M059J (cell line): ENCODE results near the gene UBE3B. TPM values are rescaled to one million over a fixed set of nuclear protein-coding genes. Genes with fewer than 3 reads are reported as not detected.
"Not testable (repeated sequence)": the region's sequence is repeated elsewhere in the genome, so short reads cannot be mapped to it uniquely, and the experiment has no call there.

Experiments used
- DNase-seq: peaks from one replicate; pipeline ENCODE4 v3.0.0-alpha.2; 2012; ENCODE audit warnings: low read depth
- total RNA-seq: library from RNA; depleted of rRNA; stranded (reverse); fragments of >200 nt; shearing (Covaris generic); gene quantifications from 2 replicates; pipeline ENCODE4 v1.2.3, GENCODE V29; 2014

The UBE3B gene
- total RNA-seq, 1 experiment from 2014 or later, result 28.5 TPM

DNA sequence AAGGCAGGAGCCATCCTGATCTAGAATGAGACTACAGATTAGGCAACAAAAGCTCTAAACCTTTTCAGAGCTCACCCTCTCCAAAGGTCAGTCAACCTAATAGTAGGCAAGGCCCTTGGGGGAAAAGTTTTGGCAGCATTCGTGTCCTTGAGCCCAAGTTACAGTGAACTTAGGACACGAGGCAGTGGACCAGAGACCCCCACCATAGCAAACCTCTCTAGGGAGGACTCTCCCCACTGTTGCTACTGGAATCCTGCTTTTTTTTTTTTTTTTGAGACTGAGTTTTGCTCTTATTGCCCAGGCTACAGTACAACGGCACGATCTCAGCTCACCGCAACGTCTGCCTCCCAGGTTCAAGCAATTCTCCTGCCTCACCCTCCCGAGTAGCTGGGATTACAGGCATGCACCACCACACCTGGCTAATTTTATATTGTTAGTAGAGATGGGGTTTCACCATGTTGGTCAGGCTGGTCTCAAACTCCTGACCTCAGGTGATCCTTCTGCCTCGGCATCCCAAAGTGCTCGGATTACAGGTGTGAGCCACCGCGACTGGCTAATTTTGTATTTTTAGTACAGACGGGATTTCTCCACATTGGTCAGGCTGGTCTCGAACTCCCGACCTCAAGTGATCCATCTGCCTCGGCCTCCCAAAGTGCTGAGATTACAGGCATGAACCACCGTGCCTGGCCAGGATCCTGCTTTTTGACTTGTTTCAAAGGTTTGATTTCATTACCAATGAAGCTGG lies 3.7 kb upstream of the UBE3B start:
- not testable (repeated sequence) for DNase-seq

DNA sequence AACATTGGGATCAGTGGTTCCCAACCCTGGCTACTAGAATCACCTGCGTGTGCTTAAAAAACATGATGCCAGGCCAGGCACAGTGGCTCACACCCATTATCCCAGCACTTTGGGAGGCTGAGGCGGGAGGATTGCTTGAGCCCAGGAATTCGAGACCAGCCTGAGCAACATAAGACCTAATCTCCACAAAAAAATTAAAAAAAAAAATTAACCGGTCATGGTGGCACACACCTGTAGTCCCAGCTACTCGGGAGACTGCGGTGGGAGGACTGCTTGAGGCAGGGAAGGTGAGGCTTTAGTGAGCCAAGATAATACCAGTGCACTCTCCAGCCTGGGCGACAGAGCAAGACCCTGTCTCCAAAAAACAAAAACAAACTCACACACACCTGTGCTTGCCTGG lies 2.3 kb upstream of the UBE3B start:
- no peak for DNase-seq

DNA sequence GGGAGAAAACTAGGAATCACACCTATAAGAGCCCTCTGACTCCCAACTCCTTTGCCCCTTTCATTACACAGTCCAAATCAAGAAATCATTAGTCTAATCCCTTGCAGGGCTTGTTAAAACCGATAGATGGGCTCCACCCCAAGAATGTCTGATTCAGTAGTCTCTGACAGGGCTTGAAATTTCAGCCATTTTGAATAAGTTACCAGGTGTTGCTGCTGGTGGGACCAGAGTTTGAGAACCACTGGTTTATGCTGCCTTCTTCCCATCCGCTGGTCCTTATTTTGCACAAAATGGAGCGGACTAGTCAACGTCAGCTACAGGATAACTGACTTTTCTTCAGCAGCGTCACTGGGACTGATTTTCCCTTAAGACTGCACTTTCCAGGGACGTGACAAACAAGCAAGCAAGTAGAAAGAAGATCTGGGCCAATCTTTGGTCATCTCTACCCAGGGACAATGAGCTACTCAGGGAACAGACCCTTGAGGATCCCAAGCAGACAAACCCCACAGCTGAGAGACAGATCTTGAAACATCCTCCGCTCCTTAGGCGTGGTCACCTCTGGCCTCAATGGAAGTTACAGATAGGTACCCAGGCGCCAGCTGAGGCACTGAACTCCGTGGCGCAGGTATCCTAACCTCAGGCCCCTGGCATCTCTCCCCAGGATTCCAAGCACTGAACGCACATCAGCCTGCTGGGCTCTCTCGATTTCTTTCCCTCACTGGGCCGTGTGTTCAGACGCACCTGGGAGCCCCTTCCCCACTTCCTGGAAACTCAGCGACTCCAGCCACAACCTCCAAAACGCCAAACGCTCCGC lies 1.2 kb upstream of the UBE3B start:
- peak; percentile 11 for DNase-seq

DNA sequence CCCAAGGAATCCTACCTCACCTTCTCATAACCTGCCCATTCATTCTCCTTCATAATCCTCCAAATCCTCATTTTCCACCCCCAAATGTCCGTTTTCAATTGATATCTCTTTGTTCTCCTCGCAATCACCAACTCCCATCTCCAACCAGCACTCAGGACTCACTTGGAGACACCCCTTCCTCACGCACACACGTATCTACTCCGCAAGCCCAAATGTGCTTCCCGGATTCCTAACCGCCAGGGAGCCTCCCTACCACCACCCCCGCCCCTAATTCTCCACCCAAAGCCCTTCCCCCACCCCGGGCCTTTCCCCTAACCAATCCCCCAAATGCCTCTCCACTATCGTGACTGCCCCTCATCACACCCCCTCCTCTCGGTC lies 638 bp upstream of the UBE3B start:
- DNase-seq, result no peak

DNA sequence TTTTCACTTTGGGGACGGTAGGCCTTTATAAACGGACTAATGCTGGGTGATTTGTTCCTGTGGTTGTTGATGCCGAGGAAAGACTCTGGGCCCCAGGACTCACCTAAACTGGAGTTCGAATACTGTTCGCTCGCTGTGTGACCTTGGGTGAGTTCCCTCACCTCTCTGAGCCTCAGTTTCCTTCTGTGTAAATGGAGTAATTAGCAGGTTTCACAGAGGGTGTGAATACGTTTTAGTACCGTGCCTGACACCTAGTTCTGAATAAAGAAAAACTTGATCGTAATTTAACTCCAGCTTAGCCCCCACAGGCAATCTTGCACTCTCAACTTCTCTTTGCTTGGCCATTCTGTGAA lies 505 bp downstream of the UBE3B start:
- no peak for DNase-seq

DNA sequence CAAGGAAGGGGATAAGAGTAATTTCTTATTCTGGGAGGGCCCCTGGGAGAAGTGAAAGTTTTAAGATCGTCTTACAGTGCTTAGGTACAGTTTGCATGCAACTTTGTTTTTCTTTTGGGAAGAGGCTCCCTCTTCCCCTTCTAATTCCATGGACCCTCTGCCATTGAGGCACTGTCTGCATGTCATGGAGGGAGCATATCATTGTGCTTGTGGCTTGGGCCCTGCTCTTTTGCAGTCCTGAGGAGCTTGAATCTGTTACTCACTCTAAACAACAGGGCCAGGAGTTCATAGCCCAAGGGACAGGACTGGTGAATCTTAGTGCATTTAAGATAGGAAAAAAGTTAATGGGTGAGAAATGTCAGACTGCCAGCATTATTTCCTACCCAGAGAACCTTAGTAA lies 2.3 kb downstream of the UBE3B start:
- no peak for DNase-seq

DNA sequence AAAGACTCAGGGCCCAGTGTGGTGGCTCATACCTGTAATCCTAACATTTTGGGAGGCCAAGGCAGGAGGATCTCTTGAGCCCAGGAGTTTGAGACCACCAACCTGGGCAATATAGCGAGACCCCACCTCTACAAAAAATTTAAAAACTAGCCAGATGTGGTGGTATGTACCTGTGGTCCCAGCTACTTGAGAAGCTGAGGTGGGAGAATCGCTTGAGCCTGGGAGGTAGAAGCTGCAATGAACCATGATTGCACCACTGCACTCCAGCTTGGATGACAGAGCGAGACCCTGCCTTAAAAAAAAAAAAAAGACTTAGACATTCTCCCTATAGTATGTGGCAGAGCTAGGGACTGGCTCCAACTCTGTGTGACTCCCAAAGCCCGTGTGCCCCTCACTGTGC lies 2.9 kb downstream of the UBE3B start:
- DNase-seq, result no peak

DNA sequence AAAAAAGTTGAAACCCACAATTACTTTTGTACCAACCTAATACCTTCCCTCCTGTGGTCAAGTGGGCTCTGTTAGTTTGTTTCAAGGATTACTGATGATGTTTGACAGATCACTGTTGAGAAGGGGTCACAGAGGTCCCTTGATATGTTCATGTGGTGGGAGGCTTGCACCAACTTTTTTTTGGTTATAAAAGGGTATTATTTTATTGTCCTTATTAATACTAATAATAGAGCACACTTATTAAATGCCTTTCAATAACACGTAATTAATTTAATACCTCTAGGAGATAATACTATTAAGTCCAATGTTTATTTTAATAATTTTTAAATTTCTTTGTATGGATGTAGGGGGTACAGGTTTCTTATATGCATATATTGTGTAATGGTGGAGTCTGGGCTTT lies 4.4 kb downstream of the UBE3B start:
- DNase-seq, result no peak

DNA sequence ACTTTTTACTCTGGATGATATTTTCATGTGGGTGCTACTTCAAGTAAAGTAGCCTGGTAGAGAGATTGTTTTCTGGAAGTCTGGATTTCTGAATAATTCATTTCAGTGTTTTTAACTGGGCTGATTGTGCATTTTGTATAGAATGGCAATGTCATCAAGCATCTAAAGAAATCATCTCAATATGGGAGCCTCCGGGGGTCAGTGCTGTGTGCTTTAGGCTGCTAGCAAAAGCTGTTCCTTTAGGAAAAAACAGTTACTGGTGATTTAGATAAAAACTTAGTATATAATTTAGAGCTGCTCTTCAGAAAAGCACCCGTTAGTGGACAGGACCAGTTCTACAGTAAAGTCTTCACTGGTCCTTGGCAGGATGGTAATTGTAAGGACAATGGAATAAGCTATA lies 5.1 kb downstream of the UBE3B start:
- no peak for DNase-seq

DNA sequence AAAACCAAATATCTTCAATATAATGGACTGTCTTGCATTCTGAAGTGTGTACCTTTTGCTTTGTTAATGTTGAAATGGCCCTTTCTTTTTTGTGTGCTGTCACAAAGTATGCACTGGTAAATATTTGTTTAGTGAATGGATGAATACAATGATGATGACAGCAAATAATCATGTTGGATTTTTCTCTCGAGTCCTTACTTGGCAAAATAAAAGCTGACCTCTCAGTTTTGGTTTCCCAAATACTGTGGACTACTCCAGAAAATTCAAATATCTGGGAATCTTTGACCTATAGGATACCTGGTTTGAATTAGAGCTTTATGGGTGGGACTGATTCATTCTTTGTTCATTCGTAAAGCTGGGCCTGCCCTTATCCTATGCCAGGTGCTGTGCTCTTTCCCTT lies 5.5 kb downstream of the UBE3B start:
- no peak for DNase-seq

DNA sequence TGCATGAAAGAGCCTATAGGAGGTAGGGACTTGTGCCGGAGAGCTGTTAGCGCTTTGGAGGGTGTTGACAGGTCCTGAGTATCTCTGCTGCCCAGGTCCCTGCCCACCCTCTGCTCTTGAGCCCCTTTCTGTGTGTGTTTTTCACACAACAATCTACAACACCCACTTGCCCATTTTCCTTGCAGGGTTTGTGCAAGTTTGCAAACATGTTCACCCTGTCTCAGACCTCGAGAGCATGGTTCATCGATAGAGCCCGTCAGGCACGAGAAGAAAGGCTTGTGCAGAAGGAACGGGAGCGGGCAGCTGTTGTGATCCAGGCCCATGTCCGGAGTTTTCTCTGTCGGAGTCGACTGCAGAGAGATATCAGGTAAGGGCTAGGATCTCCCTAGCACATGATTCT lies 5.9 kb downstream of the UBE3B start:
- no peak for DNase-seq

DNA sequence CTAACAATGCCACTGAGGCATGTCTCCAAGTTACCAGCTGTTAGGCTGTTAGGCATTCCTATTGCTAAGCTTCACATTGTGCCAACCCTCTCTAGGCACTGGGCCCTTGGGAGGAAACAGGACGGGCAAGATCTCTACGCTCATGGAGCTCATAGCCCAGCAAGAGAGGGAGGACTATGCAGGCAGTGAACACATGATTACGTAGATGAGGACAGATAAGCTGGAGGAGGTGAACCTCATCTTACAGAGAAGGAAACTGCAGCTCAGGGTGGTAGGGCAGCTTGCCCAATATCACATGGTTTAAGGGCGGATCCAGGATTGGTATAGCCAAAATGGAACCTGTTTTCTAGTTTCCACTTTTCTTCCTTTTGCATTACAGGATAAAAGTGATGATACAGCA lies 7.8 kb downstream of the UBE3B start:
- DNase-seq, result no peak

DNA sequence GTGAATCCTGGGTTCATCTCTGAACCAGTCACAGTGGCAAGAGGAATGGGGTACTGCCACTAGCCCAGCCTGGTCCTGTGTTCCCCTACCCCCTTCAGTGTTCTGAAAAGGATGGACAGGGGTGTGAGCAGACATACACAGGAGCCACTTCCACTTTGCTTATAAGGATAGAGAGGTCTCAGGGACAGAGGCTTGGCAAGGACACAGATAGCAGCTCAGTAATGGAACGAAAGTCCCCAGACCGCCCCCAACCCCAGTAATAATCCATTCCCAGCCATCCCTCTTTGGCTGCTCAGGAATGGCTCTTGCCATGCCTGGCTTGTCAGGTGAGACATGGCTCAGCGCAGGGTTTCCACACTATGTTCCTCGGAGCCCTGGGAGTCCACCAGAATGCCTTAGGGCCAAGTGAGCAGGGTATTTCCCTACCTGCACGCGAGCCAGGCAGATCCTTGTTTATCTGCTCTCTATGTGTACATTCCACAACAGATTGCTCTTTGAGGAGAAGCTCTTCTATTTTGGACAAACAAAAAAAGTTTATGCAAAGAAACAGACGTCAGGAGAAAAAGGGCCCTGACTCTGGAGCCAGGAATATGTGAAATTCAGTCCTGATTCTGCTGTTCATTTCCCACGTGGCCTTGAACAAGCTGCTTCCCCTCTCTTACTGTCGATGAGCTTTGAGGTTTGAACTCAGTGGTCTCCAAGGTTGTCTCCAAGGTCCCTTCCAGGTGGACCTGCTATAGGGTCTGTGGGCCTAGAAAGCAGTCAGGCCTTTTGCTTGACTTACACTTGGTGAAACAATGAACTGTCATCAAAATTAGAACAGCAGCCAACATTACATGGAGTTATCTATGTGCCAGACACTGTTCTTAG lies 10.0 kb downstream of the UBE3B start:
- no peak for DNase-seq

DNA sequence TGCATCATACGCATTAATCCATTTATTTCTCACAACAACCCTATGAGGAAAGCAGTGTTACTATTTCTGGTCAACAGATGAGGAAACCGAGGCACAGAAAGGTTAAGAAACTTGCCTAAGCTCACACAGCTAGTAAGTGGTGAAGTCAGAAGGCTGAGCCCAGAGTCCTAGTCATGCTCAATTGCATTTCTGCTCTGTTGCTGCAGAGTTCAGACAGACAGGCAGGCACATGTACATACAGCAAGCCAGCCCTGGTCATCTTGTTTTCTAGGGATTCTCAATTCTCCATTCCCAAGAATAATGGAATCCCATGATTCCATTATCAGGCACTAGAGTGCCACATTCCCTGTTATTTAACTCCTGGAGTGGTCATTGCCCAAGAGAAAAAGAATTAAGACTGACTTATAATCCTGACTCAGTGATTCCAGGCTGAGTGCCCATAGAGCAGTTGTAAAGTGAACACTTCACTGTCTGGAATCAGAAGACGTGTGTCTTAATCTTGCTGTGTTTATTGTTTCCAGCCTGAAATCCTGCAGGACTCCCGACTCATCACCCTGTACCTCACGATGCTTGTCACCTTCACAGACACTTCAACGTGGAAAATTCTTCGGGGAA lies 10.7 kb downstream of the UBE3B start:
- DNase-seq, result no peak

DNA sequence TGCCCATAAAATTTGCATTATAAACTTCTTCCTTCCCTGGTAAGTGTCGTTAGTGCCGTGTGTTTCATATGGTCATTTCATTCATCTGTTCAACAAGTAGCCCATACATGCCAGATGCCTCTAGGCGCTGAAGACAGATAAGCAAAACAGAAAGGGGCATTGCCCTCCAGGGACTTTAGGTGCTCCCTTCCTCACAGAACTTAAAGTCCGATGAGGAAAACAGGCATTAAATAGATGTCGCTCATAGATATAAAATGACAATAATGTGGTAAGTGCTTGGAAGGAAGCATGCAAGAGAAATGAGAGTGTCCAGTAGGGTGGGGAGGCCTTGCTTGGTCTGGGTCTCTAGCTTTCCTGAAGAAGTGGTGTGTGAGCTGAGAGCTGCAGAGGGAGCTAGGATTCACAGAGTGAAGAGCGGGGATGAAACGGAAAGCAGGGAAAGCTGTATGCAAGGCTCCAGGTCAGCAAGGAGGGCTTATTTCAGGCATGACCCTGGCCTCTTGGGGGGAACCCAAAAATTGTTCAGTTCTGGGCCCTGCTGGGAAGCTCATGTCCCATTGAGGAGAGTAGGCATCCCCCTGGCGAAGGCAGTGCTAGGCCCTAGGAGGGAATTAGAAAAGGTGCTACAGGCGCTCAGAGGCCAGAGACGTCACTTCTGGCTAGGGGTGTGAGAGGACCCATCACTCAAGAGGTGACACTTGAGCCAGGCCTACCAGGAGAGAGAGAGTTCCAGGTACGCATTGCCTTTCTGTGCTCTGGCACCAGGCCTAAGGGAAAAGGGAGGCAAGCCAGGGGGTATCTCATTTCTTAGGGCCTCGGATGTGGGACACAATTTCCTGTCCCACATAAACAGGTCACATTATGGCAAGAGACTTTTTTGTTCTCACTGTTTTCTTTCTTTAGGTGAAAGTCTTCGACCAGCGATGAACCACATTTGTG lies 11.9 kb downstream of the UBE3B start:
- DNase-seq, result no peak

DNA sequence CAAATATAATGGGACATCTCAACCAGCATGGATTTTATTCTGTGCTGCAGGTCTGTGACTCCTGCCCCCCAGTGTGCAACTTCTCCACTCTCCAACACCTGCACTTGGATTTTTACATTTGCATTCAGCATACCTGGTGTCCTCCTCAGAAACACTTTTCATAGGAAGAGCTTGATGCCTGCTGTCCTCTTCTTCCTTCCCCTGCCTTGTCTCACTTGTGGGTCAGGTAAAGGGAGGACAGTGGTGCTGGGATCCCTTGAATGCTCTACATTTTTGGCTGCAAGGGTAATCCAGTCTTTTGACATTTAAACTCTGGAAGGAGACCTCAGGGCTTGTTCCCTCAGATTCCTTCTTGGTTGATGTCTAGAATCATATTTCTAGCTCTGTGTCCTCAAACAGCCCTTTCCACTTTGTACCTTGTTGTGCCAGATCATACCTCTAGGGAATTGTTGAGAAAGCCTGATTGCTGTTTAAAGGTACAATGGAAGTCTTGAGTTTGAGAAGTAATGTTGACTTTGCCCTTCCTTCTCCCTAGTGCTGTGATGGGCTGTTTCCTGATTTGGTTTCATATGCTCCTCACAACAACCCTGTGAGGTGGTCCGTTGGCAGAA lies 12.6 kb downstream of the UBE3B start:
- no peak for DNase-seq

DNA sequence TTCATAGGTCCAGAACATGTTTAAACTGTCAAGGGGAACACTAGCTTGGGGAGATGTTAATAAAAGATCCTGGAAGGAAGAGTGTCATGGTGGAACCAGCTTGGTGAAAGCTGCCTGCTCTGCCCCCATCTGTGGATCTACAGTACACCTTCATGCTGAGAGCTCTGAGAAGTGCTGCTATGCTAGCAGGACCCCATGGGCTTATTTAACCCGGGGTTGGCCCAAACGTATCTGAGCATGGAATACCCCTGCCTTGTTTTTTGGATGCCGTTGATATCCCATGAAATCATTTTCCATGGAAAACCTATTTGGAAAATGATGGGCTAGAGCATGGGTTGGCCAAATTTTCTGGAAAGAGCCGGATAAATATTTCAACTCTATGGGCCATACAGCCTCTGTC lies 14.2 kb downstream of the UBE3B start:
- no peak for DNase-seq

DNA sequence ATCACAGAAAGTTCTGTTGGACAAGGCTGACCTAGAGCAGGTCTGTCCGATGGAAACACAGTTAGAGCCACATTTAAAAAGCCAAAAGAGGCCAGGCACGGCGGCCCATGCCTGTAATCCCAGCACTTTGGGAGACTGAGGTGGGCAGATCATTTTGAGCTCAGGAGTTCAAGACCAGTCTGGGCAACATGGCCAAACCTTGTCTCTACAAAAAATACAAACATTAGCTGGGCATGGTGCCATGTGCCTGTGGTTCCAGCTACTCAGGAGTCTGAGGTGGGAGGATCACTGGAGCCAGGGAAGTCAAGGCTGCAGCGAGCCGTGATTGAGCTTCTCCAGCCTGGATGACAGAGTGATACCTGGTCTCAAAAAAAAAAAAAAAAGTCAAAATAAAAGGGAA lies 14.9 kb downstream of the UBE3B start:
- peak; percentile 28 for DNase-seq

DNA sequence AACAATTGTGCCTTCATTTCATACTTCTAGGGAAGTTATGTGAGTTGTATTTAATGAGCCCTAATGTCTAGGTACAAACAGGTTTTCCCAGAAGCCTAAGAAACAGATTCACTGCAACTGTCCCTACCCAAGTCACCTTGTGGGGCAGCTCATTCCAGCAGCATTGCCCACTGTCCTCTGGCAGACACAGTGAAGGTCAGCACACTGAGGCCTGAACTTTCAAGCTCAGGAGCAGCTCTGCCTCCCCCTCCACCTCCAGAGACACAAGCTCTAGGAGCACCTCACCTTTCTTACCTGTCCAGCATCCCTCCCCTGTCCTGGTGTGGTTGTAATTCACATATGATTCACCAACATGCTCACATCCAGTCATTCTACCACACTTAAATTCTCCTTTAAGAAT lies 15.7 kb downstream of the UBE3B start:
- DNase-seq, result no peak

DNA sequence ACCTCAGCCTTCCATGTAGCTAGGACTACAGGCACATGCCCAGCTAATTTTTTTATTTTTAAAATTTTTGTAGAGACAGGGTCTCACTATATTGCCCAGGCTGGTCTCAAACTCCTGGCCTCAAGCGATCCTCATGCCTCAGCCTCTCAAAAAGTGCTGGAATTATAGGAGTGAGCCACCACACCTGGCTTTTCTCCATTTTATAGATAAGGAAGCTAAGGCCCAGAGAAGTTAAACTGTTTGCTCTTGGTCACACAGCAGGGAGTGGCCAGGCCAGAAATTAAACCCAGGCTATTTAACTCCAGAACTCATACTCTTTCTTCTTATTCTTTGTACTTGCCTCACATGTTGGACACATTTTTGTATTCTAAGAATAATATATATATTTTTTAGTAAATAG lies 16.5 kb downstream of the UBE3B start:
- no peak for DNase-seq
